Measurements from ENCODE around the gene GRHL1.

GRHL1 gene

DNA sequence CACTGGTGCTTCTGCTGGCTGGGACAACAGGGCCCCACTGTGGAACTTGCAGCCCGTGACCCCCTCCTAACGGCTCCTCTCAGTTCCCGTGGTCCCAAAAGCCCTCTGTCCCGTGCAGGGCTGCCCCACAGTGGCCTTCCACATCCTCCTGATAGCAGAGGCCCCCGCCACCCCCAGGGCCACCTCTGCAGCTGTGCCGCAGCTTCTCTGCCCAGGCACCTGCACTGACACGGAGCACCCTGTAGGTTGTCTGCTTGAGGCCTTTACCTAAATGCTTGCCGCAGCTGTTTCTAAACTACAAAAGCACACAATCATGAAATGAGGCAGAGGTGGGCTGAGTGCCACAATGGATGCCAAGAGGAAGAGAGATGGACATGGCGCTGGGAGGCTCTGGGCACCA is 13.5 kb upstream of the GRHL1 start:
- Histone ChIP-seq H3K27me3 (ENCODE audit: control insufficient read depth, insufficient read depth, low read length) (no peaks in the 10 kb centered on the region), H3K36me3 (ENCODE audit: control insufficient read depth, insufficient read depth, low read length) (no peaks in the 10 kb centered on the region), H3K27ac (ENCODE audit: low read depth, low read length) (no peak overlapping the region), H3K9ac (ENCODE audit: low read length) (no peak overlapping the region), H3K4me1 (ENCODE audit: control insufficient read depth, insufficient read depth, low read length) (no peaks in the 10 kb centered on the region), H3K4me3 (ENCODE audit: low read length) (no peak overlapping the region)

DNA sequence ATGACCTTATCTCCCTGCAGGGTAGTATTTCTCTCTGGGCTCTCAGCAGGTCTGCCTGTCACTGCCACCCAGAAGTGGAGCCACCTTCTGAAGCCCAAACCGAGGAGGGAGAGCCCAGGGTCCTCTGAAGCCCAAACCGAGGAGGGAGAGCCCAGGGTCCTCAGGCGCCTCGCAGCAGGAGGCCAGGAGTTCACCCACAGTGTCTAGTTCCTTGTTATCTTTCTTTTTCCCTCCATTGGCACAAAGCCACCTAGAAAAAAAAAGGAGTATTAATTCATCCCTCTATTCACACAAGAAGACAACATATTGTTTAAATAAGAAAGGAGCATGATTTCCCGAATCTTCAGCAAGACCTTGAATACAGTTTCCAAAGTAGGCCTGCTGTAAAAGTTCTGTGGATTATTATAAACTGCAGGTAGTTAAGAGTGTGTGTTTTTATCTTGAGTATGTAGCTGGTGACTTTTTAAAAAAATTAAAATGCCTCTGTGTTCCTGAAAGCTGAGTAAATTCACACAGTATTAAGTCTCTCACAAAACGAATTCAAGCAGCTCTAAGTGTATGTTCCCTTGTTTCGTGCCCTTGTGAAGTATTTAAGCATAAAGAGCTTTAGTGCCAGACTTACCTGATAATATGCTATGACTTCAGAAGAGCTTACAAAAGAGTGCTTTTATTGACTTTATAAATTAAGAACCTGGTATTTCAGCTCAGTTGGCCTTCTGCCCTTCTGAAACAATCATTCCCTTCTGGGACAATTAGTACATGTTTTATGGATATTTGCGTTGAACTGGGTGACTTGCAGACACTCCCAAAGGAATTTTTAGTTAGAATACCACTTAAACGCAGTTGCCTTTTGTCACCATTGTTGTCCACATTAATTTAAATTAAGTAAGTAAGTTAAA is 11.7 kb upstream of the GRHL1 start:
- H3K27ac ChIP-seq (ENCODE audit: low read depth, low read length) = no peak overlapping the region
- no peaks in the 10 kb centered on the region for H3K27me3 ChIP-seq (ENCODE audit: control insufficient read depth, insufficient read depth, low read length)
- no peaks in the 10 kb centered on the region for H3K36me3 ChIP-seq (ENCODE audit: control insufficient read depth, insufficient read depth, low read length)
- H3K4me1 ChIP-seq (ENCODE audit: control insufficient read depth, insufficient read depth, low read length) = no peaks in the 10 kb centered on the region
- H3K9ac ChIP-seq (ENCODE audit: low read length) = no peak overlapping the region
- H3K4me3 ChIP-seq (ENCODE audit: low read length) = no peak overlapping the region

DNA sequence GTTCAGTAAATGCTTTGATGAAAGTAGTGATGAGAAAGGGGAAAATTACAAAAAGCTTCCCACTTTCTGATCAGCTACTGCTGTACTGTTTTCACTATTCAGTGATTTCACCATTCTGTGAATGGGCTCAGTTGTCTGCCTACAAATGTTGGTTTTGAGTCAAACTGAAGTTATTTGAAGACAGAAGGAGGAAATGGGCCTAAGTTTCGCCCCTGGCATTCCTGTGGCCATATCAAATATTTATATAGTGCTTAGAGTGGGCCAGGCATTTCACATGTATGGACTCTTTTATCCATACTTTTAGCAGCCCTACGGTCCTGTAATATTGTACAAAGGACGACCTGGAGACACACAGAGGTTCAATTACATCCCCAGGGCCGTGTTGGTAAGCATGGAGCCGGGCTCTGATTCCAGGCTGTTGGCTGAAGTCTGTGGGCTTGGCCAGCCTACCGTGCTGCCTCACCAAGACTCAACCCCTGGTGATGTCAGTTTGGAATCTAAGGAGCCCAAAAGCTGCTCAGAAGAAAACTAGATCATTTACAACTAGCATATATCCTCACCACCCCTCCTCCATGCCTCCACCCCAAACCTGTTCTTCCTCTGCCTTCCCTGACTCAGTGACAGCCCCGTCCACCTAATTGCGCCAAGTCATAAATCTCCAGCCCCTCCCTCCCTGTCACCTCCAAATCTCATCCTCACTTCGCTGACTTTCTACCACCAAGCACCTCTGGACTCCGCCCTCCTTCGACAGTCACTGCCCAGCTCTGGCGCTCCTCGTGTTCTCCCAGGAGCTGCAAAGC is 10.1 kb upstream of the GRHL1 start:
- Histone ChIP-seq H3K36me3 (ENCODE audit: control insufficient read depth, insufficient read depth, low read length) (no peaks in the 10 kb centered on the region), H3K4me1 (ENCODE audit: control insufficient read depth, insufficient read depth, low read length) (no peaks in the 10 kb centered on the region)

DNA sequence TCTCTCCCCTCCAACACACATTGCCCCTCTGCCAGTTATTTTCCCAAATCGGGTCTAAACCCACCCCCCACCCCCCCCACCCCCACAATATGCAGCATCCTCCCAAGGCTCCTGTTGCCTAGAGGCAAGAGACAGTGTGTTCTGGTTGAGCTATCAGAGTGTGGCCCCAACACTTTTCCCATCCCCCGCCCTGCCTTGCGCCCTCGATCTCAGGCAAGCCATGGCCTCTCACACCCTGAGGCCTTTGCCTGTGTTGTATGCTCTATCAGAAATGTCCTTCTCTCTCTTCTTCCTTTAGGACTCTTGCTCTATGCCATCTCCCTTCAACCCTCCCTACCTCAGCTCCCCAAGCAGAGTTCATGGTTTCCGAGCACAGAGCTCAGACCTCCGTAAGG is 9.5 kb upstream of the GRHL1 start:
- Histone ChIP-seq H3K4me1 (ENCODE audit: control insufficient read depth, insufficient read depth, low read length) (no peaks in the 10 kb centered on the region), H3K27me3 (ENCODE audit: control insufficient read depth, insufficient read depth, low read length) (no peaks in the 10 kb centered on the region), H3K27ac (ENCODE audit: low read depth, low read length) (no peak overlapping the region), H3K9ac (ENCODE audit: low read length) (no peak overlapping the region), H3K36me3 (ENCODE audit: control insufficient read depth, insufficient read depth, low read length) (no peaks in the 10 kb centered on the region), H3K4me3 (ENCODE audit: low read length) (no peak overlapping the region)

More for the DNA sequence above, 10.1 kb upstream of the GRHL1 start:
- Histone ChIP-seq H3K27me3 (ENCODE audit: control insufficient read depth, insufficient read depth, low read length) (no peaks in the 10 kb centered on the region), H3K9ac (ENCODE audit: low read length) (no peak overlapping the region), H3K4me3 (ENCODE audit: low read length) (no peak overlapping the region), H3K27ac (ENCODE audit: low read depth, low read length) (no peak overlapping the region)

DNA sequence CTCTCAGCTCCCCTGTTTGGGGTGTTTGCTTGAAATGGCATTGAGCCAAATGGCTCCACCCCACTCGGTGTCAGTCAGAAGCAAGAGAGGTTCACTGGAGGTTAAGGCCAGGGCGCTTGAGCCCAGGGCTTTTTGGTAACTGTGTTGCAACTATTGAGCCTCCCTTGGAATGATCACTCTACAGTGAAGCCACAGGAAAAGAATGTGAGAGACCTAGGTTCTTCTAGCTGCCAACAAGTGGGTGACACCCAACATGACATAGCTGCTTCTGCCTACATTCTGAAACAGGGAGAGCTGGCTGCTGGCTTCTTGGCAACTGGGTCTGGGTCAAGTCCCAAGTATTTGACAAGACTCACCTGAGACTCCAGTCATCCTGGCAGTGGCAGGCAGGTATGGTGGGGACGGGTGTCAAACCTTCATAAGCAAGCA is 7.1 kb upstream of the GRHL1 start:
- H3K4me3 ChIP-seq (ENCODE audit: low read length) = no peak overlapping the region
- no peaks in the 10 kb centered on the region for H3K4me1 ChIP-seq (ENCODE audit: control insufficient read depth, insufficient read depth, low read length)
- H3K36me3 ChIP-seq (ENCODE audit: control insufficient read depth, insufficient read depth, low read length) = no peaks in the 10 kb centered on the region
- H3K27me3 ChIP-seq (ENCODE audit: control insufficient read depth, insufficient read depth, low read length) = no peaks in the 10 kb centered on the region
- no peak overlapping the region for H3K27ac ChIP-seq (ENCODE audit: low read depth, low read length)
- no peak overlapping the region for H3K9ac ChIP-seq (ENCODE audit: low read length)

DNA sequence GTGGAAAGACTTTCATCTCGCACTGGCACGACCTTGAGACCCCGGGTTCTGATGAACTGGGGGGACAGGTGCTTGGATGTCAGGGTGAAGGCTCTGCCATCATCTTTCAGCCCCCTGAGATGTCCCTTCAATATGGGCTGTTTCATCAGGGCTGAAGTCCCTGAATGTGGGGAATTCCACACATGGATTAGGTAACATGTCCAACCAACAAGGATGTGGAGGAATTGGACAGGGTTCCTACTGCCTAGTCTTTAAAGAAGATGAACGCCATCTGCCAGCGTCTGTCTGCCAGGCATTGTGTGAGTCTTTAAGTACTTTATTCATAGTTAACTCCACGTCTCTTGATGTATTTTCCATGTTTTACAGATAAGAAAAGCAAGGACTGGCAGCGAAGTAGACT is 5.9 kb upstream of the GRHL1 start:
- Histone ChIP-seq H3K4me3 (ENCODE audit: low read length) (no peak overlapping the region), H3K4me1 (ENCODE audit: control insufficient read depth, insufficient read depth, low read length) (no peaks in the 10 kb centered on the region), H3K27ac (ENCODE audit: low read depth, low read length) (no peak overlapping the region), H3K36me3 (ENCODE audit: control insufficient read depth, insufficient read depth, low read length) (no peaks in the 10 kb centered on the region), H3K9ac (ENCODE audit: low read length) (no peak overlapping the region), H3K27me3 (ENCODE audit: control insufficient read depth, insufficient read depth, low read length) (peaks cover 3% of the 10 kb centered on the region)

DNA sequence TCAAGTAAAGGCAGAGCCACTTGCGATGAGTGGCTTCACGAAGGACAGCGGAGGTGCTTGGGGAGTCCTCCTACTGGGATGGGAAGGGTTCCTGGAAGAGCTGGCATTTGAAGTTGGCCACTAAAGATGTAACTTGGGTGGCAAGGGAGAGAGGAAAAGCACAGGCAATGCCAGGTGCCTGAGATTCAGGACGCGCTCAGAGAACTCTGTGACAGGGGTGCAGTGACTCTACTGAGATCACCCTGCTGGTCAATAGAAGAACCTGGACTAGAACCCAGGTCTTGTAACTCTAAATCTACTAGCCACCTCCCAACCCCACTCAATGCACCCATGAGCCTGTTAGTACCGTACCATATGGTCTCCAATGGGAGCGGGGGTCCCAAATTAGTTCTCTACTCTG is 5.4 kb upstream of the GRHL1 start:
- peaks cover 3% of the 10 kb centered on the region for H3K27me3 ChIP-seq (ENCODE audit: control insufficient read depth, insufficient read depth, low read length)
- no peak overlapping the region for H3K27ac ChIP-seq (ENCODE audit: low read depth, low read length)
- no peaks in the 10 kb centered on the region for H3K4me1 ChIP-seq (ENCODE audit: control insufficient read depth, insufficient read depth, low read length)

DNA sequence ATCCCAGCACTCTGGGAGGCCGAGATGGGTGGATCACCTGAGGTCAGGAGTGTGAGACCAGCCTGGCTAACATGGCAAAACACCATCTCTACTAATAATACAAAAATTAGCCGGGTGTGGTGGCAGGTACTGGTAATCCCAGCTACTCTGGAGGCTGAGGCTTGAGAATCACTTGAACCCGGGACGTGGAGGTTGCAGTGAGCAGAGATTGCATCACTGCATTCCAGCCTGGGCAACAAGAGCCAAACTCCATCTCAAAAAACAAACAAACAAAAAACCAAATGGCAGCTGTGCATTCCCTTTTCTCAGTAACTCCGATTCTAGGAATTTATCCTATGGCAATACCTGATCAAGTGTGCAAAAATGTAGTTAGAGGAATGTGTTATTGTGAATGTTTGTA is 4.7 kb upstream of the GRHL1 start:
- H3K9ac ChIP-seq (ENCODE audit: low read length) = no peak overlapping the region
- no peak overlapping the region for H3K27ac ChIP-seq (ENCODE audit: low read depth, low read length)
- no peak overlapping the region for H3K4me3 ChIP-seq (ENCODE audit: low read length)
- no peaks in the 10 kb centered on the region for H3K36me3 ChIP-seq (ENCODE audit: control insufficient read depth, insufficient read depth, low read length)
- peaks cover 3% of the 10 kb centered on the region for H3K27me3 ChIP-seq (ENCODE audit: control insufficient read depth, insufficient read depth, low read length)
- no peaks in the 10 kb centered on the region for H3K4me1 ChIP-seq (ENCODE audit: control insufficient read depth, insufficient read depth, low read length)

More for the DNA sequence above, 5.4 kb upstream of the GRHL1 start:
- no peak overlapping the region for H3K9ac ChIP-seq (ENCODE audit: low read length)
- no peaks in the 10 kb centered on the region for H3K36me3 ChIP-seq (ENCODE audit: control insufficient read depth, insufficient read depth, low read length)
- no peak overlapping the region for H3K4me3 ChIP-seq (ENCODE audit: low read length)

DNA sequence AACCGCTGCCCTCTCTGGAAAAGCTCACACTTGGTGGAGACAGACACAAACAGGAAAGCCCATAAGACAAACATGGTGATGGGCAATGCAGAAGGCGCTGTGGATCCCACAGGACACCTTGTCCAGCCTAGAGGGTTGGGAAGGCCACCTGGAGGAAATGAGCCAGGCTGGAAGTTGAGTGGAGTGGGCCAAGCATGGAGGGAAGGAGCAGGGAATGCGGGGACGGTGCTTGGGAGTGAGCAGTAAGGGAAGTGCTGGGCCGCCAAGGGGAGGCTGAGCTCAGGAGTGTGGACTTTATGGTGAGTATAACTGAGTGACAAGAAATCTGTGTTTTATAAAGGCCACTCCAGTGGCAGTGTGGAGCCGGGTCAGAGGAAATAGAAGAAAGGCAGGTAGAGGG is 2.8 kb upstream of the GRHL1 start:
- H3K4me1 ChIP-seq (ENCODE audit: control insufficient read depth, insufficient read depth, low read length) = no peaks in the 10 kb centered on the region
- no peak overlapping the region for H3K4me3 ChIP-seq (ENCODE audit: low read length)
- peaks cover 3% of the 10 kb centered on the region for H3K27me3 ChIP-seq (ENCODE audit: control insufficient read depth, insufficient read depth, low read length)
- H3K27ac ChIP-seq (ENCODE audit: low read depth, low read length) = no peak overlapping the region
- H3K9ac ChIP-seq (ENCODE audit: low read length) = no peak overlapping the region
- no peaks in the 10 kb centered on the region for H3K36me3 ChIP-seq (ENCODE audit: control insufficient read depth, insufficient read depth, low read length)

DNA sequence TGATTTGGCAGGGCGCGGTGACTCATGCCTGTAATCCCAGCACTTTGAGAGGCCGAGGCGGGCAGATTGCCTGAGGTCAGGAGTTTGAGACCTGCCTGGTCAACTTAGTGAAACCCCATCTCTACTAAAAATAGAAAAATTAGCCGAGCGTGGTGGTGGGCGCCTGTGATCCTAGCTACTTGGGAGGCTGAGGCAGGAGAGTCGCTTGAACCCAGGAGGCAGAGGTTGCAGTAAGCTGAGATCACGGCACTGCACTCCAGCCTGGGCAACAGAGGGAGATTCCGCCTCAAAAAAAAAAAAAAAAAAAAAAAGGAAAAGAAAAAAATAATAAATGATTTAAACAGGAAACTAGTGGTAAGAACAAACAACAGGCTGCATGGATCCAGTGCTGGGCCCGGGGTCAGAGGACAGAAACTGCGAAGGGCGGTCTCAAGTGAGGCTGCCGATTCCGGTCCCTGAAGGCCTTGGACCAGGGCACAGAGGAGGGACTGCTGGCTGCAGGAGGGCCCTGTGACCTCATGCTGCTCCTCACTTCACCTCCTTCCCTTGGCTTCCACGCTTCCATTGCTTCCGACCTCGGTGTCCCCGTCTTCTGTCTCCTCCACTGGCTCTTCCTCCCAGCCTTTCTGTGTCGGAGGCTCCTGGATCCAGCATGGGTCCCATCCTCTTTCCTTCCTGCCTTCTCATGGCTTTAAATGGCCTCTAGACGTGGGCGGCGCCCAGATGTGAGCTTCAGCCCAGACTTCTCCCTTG is 2.1 kb upstream of the GRHL1 start:
- Histone ChIP-seq H3K36me3 (ENCODE audit: control insufficient read depth, insufficient read depth, low read length) (no peaks in the 10 kb centered on the region), H3K27ac (ENCODE audit: low read depth, low read length) (no peak overlapping the region), H3K9ac (ENCODE audit: low read length) (no peak overlapping the region), H3K4me1 (ENCODE audit: control insufficient read depth, insufficient read depth, low read length) (no peaks in the 10 kb centered on the region), H3K4me3 (ENCODE audit: low read length) (no peak overlapping the region), H3K27me3 (ENCODE audit: control insufficient read depth, insufficient read depth, low read length) (peaks cover 3% of the 10 kb centered on the region)

DNA sequence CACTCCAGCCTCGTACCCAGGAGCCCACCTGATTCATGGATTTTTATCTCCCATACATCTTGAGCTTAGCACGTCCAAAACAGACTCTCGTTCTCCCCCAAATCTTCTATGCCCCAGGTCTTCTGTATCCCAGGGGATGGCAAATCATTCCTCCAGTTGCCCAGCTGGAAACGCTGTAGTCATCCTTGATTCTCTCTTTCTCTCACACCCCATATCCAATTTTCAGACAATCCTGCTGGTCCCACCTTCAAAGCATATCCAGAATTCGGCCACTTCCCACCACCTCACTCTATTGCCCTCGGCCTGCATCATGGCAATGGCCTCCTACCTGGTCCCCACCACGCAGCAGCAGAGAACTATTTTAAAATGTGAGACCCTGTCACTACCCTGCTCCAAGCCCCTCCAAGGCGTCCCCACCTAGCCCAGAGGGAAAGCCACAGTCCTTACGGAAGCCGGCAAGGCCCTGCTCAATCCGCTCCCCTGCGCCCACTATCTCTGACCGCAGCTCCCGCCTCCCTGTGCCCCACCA is 1.4 kb upstream of the GRHL1 start:
- H3K4me1 ChIP-seq (ENCODE audit: control insufficient read depth, insufficient read depth, low read length) = no peaks in the 10 kb centered on the region
- H3K27me3 ChIP-seq (ENCODE audit: control insufficient read depth, insufficient read depth, low read length) = peaks cover 3% of the 10 kb centered on the region
- no peak overlapping the region for H3K27ac ChIP-seq (ENCODE audit: low read depth, low read length)
- H3K4me3 ChIP-seq (ENCODE audit: low read length) = peak overlapping the region; percentile 70
- H3K36me3 ChIP-seq (ENCODE audit: control insufficient read depth, insufficient read depth, low read length) = no peaks in the 10 kb centered on the region
- H3K9ac ChIP-seq (ENCODE audit: low read length) = no peak overlapping the region

Data from rectal smooth muscle tissue (tissue), 1 donor.